NCI-H1105 (cell line): ENCODE measurements around the gene SIM2.
A peak's percentile ranks its signal among the peaks of the same experiment; 100 is the strongest.

ENCODE experiments used
- DNase-seq: peaks from one replicate; lab custom pipeline; 2025; lab: John Stamatoyannopoulos, UW

Gene SIM2

DNA sequence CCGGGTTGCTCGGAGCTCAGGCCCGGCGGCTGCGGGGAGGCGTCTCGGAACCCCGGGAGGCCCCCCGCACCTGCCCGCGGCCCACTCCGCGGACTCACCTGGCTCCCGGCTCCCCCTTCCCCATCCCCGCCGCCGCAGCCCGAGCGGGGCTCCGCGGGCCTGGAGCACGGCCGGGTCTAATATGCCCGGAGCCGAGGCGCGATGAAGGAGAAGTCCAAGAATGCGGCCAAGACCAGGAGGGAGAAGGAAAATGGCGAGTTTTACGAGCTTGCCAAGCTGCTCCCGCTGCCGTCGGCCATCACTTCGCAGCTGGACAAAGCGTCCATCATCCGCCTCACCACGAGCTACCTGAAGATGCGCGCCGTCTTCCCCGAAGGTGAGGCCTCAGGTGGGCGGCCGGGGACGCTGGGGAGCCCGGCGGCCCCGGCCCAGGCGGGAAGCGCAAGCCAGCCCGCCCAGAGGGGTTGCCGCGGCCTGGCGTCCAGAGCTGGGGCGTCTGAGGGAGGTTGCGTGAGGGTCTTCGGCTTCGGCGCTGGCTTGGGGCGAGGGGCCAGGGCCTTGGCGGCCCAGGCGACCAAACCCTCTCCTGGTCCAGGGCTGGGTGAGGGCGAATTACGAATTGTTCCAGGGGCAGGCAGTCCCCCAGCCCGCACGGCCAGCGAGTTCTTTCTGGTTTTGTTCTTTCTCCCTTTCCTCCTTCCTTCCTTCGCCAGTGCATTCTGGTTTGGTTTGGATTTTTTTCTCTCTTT is 805 bp downstream of the SIM2 start:
- peak; percentile 10 for DNase-seq

DNA sequence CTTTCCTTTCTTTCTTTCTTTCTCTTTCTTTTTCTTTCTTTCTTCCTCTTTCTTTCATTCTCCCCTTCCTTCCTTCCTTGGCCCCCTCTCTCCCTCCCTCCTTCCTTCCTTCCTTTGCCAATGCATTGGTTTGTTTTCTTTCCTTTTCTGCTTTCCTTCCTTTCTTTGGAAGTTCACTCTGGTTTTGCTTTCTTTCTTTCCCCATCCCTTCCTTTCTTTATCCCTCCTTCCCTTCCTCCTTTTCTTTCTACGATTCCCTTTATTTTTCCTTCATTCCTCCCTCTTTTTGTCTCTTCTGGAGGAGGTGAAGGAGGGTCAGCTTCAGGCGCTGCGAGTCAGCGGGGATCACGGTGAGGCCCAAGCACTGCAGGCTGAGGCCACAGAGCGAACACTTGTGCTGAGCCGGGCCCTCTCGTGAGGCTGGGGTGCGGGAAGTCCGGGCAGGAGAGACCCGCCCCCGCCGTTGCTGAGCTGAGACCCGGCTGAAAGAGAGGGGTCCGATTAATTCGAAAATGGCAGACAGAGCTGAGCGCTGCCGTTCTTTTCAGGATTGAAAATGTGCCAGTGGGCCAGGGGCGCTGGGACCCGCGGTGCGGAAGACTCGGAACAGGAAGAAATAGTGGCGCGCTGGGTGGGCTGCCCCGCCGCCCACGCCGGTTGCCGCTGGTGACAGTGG is 1.5 kb downstream of the SIM2 start:
- DNase-seq, result peak; percentile 8

DNA sequence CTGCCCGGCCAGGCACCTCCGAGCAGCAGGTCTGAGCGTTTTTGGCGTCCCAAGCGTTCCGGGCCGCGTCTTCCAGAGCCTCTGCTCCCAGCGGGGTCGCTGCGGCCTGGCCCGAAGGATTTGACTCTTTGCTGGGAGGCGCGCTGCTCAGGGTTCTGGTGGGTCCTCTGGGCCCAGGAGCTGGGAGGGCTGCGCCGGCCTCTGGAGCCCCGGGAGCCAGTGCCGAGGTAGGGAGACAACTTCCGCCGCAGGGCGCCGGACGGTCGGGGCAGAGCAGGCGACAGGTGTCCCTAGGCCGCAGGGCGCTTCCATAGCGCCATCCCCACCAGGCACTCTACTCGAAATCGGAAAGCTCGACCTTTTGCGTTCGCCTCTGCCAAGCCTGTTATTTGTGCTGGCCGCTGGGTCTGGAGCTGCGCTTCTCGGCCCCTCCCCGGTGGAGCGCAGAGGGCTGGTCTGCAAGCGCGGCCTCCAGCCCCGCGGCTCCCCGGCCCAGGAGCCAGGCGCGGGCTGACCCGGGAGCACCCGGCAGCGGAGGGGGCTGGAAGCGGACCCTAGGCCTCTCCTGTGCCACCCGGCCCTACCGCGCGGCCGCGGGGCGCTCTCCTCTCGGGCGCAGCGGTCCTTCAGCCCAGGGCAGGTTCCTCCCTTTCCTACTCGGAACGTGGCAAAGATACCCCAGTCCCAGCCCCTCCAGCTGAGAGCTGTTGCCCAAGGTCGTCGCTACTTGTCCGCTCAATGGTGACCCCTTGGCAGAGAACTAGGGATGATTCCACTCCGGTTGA is 2.2 kb downstream of the SIM2 start:
- peak; percentile 8 for DNase-seq

DNA sequence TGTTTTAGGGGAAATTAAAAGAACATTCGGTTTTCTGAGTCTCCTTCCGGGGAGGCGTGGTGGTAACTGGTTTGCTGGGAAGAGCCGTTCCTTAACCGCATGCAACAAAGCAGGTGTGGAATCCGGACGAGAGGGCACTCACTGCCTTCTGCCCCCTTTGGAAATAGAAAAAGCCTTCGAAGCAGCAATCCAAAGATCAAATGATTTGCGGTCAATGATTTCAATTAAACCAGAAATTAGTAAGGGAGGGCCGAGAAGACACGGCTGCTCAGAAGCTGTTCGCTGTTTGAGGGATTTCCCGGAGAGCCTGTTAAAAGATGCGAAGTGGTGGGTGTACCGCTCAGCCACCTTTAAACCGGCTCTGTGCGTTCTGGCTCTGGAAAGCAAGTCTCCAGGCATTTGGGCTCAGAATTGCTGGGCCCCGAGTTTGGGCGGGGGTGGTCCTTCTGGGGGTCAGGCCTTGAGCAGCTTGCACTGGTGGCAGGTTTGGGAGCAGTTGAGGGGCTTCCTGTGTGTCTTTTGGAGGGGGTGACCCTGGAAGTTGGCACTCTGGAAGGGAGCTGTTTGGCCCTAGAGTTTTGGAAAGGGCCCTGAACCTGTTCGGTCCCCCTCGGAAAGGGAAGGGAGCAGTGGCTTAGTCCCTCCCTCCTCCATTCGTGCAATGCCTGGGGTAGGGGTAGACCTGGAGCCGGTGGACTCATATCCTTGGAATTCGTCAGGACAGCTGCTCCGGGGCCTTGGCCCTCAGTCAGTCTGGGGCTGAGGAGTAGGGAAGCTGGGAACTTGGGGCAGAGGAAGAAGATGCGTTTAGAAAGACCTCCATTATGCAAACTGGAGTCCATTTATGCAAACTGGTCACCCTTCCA is 3.1 kb downstream of the SIM2 start:
- no peak for DNase-seq

DNA sequence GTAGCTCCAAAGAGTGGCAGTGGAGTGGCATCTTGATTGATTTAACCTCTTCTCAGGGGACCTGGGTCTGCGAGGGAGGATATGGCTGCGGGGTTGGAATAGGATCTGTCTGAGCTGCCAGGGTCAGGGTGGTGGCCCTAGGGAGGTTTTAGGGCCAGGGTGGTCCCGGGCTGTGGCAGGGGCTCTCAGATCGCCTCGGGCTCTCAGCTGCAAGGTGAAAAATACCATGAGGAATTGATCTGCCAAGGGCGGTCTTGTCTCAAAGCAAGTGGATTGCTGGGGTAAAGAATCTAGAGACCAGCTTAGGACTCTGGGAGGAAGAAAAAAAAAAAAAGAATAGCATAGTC is 3.7 kb downstream of the SIM2 start:
- no peak for DNase-seq

DNA sequence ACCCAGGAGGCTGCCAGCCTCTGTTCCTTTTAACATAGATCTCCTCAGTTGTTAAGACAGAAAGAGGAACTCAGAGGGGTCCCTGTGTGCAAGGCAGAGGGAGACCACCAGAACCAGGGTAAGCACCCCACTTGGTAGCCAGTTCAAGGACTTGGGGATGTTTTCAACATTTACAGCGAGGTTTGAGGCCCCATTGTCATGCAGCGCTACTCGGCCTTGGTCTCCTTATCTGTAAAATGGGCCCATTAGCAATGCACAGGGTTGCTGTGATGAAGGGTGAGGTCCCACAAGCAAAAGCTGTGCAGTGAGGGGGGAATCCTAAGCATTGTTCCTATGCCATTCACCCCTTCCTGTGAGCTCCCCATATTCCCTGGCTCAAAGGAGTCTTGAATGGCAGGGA is 4.2 kb downstream of the SIM2 start:
- no peak for DNase-seq

DNA sequence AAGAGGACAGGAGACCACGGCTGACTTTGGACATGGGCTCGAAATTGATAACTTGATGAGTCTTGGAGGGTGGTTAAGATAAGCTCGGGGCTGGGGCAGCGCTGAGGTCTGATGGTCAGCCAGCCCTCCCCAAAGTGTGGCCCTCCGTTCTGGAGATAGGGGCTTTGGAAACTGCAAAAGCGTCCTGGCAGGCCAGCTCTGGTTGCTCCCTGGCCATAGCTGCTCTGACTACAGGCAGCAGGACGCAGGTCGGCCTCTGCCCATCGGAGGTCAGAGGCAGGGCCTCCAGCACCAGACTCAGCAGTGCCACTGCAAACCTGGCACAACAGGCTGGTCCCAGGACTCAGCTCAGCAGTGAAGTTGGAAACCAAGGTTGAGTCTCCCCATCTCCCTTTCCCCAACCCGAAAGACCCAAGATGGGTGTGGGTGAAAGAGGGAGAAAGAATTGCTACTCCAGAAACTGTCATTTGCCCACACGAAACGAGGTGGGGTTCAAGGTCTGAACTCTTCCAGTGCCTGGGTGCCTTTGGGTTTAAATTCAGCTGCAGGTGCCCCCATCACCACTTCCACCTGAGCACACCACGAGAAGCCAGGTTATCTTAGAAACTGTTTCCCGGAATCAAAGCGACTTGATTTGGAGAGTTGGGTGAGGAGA is 4.8 kb downstream of the SIM2 start:
- DNase-seq, result no peak

DNA sequence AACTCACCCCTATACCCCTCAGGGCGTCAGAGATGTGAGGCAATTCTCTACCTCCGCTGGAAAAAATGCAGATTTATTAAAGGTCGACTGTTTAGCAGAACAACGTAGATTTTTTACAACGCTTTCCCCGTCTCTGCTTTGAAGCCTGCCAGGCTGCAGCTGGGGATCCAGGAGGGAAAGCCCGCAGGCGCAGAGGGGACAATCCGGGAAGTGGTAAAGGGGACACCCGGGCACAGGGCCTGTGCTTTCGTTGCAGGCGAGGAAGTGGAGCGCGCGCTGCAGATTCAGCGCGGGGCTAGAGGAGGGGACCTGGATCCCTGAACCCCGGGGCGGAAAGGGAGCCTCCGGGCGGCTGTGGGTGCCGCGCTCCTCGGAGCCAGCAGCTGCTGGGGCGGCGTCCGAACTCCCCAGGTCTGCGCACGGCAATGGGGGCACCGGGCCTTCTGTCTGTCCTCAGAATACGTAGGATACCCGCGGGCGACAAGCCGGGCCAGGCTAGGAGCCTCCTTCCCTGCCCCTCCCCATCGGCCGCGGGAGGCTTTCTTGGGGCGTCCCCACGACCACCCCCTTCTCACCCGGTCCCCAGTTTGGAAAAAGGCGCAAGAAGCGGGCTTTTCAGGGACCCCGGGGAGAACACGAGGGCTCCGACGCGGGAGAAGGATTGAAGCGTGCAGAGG is 5.5 kb downstream of the SIM2 start:
- DNase-seq, result no peak

DNA sequence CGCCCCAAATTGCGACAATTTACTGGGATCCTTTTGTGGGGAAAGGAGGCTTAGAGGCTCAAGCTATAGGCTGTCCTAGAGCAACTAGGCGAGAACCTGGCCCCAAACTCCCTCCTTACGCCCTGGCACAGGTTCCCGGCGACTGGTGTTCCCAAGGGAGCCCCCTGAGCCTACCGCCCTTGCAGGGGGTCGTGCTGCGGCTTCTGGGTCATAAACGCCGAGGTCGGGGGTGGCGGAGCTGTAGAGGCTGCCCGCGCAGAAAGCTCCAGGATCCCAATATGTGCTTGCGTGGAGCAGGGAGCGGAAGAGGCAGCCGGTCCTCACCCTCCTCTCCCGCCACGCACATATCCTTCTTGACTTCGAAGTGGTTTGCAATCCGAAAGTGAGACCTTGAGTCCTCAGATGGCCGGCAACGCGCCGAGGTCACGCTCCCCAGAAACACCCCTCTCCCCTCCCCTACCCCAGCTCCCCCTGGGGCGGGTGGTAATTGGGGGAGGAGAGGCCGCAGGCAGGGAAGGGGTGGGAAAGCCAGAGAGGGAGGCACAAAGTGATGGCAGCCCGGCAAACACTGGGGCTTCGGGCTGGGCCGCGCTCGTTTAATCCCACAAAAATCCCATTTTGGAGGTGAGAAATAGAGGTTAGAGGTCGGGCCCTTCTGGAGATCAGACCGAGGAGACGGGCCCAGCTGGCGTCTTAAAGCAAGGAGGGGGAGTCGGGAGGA is 6.2 kb downstream of the SIM2 start:
- no peak for DNase-seq

DNA sequence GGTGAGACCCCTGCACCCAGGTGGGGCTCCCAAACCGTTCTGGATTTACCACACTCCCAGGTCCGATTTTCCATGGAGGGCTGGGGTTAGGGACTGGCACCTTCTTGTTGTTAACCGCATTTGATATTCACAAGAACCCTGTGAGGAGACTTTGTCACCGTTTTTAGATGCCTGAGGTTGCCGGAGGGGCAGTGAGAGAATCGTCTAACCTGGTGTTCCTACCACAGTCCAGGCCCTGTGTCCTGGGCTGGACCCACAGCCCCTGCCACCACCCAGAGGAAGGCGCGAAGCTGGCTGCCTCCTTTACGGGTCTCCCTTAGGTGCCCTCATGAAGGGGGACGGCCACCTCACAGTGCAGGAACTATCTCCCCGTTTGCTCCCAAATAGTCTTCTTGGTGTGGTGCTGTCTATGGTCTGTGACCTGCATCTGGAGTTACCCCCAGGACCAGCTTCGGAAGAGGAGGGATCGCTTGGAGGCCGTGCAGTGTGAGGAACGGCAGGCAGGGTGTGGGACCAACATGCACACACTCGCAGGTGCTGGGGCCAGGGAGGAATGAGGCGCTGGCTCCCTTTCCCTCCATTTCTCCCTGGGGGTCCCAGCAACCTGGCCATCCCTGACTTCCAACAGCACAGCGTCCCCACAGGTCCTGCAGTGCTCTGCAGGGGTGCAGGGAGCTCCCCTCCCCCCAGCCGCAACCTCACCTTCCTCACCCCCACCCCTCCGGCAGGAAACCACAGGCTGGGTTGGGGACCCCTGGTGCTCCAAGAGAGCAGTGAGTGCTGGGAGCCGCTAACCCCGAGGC is 7.0 kb downstream of the SIM2 start:
- no peak for DNase-seq

DNA sequence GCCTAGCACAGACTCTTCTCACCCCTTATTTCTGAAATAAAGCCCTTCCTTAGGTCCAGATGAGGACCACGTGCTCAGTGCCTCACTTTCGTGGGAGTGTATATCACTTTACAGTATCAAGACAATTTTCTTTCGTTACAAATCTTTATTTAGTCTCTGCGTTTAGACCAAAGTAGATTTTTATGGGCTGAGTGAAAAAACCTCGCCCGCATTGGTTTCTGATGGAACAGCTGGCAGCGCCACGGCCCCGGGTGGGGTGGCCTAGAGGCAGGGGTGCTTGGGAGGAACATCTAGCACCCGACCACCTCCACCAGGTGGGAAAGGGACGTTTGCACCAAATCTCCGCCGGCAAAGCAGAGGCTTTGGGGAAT is 7.6 kb downstream of the SIM2 start:
- no peak for DNase-seq

DNA sequence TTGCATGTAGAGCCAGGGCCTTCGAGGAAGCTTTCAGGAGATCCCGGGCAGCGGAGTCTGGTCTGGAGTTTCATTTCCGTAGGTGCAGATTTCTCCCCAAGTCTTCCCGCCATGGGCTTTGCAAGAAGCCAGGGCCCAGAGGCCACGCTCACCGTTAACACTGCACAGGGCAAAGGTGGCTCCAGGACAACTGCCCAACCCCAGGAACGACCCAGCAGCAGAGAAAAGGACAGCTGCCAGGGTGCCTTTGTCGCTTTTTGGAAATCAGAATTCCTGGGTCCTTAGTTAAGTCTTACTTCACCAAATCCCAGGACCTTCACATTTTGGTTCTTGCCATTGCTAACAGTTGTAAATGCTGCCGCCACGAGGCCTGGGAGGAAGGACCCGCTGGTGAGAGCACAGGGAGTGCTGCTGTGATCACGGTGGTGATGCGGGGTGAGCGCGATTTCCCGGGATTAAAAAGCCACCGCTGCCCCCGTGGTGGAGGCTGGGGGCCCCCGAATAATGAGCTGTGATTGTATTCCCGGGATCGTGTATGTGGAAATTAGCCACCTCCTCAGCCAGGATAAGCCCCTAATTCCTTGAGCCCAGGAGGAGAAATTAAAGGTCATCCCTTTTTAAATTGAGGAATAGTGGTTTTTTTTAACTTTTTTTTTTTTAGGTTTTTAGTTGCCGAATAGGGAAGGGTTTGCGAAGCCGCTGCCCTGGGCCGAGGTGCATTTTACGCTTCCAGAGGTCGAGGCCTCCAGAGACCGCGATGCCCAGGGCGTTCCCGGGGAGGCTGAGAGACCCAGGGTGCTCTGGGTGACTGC is 8.2 kb downstream of the SIM2 start:
- DNase-seq, result no peak

DNA sequence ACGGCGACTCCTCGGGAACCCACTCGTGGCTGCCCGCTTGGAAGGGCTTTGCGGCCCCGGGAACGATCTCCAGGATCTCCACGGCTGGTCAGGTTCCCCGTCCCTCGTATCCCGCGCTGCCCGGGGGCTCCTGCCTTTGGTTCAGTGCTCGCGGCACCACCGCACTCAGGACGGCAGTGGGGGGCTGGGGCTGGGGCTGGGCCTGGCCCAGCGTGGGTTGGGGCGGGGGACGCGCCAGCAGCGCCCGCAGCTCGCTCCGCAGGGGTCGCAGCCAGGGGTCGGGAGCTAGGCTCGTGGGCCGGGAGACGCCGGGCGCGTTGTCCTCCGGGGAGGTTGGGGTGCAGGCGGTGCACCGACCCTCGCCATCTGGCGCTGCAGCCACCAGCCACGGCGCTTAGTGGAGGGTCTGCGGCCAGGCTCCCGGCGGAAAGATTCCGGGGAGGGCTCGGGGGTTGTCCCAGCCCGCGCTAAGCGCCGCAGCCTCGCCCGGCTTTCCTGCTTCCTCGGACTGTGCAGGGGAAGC is 8.9 kb downstream of the SIM2 start:
- no peak for DNase-seq

DNA sequence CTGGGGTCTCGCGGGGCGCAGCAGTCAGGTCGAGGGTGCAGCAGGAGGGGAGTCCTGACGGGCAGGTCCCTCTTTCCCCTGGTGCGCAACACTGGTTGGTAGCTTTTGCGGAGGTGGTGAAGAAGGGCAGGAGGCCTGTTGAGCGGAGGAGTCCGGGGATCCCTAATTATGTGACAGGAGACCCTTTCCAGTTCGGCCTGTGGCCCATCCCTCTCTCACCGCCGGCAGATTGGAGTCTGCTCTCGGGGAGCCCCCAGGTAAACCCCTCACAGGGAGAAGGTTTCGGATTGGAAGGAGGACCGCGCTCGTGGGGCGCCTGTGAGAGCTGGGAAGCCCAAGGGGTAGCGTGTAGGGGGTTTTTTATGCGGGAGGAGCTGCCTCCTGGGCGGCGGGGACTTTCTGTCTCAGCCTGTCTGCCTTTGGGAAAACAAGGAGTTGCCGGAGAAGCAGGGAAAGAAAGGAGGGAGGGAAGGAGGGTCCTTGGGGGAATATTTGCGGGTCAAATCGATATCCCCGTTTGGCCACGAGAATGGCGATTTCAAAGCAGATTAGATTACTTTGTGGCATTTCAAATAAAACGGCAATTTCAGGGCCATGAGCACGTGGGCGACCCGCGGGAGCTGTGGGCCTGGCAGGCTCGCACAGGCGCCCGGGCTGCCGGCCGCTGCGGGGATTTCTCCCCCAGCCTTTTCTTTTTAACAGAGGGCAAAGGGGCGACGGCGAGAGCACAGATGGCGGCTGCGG is 9.5 kb downstream of the SIM2 start:
- no peak for DNase-seq

DNA sequence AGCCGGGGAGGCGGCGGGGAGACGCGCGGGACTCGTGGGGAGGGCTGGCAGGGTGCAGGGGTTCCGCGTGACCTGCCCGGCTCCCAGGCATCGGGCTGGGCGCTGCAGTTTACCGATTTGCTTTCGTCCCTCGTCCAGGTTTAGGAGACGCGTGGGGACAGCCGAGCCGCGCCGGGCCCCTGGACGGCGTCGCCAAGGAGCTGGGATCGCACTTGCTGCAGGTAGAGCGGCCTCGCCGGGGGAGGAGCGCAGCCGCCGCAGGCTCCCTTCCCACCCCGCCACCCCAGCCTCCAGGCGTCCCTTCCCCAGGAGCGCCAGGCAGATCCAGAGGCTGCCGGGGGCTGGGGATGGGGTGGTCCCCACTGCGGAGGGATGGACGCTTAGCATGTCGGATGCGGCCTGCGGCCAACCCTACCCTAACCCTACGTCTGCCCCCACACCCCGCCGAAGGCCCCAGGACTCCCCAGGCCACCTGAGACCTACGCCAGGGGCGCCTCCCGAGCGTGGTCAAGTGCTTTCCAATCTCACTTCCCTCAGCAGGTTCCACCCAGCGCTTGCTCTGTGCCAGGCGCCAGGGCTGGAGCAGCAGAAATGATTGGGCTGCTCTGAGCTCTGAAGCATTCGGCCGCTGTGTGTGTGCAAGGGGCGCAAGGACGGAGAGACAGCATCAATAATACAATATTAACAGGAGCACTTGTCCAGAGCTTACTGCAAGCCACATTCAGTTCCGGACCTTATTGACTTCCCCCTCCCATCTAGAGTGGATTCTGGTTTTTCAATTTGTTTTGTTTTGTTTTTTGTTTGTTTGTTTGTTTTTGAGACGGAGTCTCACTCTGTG is 10.3 kb downstream of the SIM2 start:
- no peak for DNase-seq

DNA sequence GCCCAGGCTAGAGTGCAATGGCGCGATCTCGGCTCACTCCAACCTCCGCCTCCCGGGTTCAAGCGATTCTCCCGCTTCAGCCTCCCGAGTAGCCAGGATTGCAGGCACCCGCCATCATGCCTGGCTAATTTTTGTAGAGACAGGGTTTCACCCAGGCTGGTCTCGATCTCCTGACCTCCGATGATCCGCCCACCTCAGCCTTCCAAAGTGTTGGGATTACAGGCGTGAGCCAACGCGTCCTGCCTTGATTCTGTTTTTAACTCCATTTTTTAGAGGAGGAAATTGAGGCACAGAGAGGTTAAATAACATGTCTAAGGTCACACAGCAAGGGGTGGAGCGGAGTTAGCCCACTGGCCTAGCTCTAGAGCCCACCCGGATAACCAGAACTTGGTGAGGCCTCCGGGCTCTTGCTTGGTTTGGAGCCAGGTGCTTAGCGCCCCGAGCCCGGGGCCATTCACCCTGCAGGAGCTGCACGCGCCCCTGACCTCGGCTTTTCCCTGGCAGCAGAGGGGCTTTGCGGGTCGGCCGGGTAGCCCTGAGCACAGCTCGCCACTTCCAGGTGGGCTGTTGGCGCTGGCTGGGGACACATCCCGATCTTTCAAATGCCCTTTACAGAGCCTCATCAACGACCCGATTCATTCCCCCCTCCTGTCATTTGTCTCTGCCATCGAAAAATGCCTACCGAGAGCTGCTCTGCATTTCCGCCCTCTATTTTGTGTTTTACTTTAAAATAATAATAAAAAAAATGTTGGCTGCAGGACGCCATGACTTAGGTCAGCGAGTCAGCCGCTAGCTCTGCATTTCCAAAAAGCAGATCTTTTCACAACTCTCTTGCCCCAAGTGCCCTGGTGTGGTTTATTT is 11.2 kb downstream of the SIM2 start:
- DNase-seq, result no peak
